GM19035 (cell line): ENCODE data around the gene PEX14.

Experiments used
- ATAC-seq: cut with Tn5 transposase; IDR thresholded peaks from one replicate; pipeline ENCODE4 v1.9.1; 2021; ENCODE audit not compliant: unreplicated experiment

The PEX14 gene

DNA sequence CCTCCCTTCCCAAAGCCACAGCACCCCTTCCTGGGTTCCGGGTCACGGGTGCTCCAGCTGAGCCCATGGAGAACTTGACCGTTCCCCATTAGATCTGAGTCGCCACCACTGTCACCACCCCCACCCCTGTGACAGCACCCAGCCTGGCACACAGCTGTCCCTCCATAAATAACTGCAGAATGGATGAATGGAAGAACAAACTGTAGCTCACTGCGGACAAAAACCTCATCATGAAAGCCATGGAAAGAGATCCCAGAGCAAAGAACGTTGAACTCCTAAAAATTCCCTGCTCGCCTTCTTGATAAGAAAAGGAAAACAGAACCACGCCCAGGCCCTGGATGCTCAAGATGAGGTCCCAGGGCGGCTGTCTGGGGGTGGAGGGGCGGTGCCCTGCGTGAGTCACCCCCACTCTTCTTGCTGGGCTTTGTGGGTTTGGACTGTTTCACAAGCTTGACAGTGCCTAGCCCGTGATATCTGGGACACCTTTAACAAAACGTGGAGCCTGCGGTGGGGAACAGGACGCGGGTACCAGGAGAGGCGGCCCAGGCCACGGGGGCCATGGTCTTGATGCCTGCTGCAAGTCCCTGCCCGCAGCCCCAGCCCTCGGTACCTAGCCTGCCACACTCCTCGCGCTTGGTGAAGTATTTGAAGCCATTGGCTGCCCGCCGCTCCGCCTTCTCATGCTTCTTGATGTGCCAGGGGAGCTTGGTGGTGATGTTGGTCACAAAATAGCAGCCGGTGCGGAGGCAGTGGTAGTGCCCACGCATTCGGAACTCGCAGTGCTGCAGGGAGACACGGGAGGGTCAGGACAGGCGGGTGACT lies 169.8 kb downstream of the PEX14 start:
- ATAC-seq: no peak

DNA sequence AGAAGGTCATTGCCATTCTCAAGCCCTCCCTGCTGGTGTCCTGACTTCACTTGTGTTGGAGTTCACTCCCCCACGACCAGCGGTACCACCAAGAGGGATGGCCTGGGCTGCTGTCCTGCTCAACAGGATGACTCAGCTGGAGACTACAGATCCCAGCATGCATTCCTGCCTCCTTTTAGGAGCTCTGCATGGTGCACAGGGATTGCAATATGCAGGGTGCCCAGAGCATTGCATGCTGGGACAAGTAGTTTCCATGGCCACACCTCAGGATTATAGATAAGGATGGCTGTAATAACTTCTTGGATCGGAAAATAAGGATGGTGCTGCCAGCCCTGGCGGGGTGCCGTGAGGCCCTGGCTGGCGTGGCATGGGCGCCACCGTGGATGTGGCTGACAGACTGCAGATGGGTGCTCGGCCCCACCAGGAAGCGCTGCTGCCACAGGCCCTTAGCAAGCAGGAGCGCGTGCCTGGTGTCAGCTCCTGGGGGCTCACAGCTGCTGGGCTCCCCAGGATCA lies 171.7 kb downstream of the PEX14 start:
- no peak for ATAC-seq

DNA sequence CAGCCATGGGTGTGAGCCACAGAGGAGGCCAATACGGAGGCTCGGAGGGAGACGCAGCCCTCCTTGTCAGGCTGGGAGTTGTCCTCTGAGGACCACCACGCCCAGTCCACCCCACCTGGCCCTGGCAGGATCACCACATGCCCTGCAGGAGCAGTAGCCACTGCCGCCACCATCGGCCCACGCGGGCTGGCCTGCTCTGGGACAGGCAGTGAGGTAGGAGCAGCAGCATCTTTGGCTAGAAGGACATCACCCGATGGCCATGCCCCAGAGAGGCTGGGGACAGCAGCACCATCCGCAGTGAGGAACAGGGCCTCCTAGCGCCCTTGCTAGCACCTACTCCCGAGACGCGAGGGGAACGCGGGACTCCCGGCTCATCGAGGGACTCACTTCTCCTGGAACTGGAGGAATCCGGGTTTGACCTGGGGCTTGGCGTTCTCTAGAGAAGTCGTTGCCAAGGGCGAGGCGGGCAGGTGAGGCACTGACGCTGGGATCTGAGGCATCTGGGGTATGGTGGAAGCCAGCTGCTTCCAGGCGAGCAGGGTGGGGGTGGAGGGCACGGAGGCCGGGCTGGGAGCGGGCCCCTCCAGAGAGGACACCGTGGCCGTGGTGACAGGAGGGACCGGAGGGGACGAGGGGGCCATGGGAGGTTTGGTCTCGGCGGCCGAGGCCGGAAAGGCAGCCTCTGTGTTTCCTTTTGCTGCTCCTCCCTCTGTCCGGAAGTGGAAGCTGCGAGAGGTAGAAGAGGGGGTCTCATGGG lies 172.8 kb downstream of the PEX14 start:
- no peak for ATAC-seq

DNA sequence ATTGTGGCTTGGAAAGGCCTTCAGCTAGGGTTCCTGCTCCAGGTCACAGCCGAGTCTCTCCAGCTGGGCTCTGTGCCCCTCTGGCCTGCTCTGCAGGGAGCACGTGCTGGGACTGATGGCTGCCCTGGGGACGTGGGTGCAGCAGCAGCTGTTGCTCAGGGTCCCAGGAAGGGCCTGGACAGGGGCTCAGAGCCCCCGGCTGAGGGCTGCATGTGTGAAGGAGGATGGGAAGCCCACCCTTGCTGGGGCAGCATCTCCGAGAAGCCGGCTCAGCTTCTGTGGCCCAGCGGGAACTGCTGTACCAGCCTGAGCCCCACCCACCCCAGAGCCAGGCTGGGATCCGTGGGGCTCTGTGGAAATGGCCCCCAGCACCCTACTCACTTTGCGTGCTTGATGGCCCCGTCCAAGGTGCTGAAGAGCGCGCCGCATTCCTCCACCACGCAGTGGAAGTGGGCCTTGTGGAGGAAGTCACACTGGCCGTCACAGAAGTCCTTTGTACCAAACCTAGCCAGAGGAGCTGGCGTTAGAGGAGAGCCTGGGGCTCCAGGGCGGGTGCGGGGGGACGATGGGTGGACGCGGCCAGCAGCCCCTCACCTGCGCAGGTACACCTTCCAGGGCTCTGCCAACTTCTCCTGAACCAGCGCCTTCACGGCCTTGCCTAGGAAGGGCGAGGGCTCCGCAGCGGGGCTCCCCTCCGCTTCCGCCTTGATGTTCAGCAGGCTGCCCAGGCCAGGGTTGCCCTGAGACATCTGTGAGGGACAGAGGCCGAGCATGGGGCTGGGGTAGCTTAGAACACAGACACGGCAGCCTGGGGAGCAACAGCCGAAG lies 174.2 kb downstream of the PEX14 start:
- ATAC-seq: no peak

GRCh38 chr1:10649517-10650201 lies 174.9 kb downstream of the PEX14 start:
- ATAC-seq: no peak

- no peak for ATAC-seq
These were observed 176.0 kb downstream of the PEX14 start for GRCh38 chr1:10650556-10651388.

DNA sequence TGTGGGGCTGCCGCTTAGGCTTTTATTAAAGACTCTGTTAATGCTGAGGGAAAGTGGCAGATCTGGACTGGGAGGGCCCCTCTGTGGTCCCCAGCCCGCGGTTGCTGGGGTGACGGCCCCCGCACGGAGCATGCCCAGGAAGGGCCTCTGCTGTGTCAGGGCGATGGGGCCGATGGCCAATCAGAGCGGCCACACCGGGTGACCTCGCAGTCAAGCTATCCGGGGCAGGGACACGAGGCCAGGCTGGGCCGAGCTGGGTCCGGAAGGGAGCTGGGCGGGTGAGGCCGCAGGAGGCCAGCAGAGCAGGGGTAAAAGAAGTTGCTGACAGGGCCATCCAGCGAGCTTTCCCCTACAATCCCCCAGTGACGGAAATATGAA lies 176.6 kb downstream of the PEX14 start:
- no peak for ATAC-seq

GRCh38 chr1:10651793-10652192 lies 177.0 kb downstream of the PEX14 start:
- ATAC-seq: no peak

- ATAC-seq: no peak
These were observed 177.9 kb downstream of the PEX14 start for GRCh38 chr1:10652626-10653025.

- no peak for ATAC-seq
These were observed 178.8 kb downstream of the PEX14 start for GRCh38 chr1:10653370-10654125.

- ATAC-seq: no peak
These were observed 180.3 kb downstream of the PEX14 start for GRCh38 chr1:10655002-10655401.

- no peak for ATAC-seq
These were observed 181.7 kb downstream of the PEX14 start for GRCh38 chr1:10656431-10656830.

DNA sequence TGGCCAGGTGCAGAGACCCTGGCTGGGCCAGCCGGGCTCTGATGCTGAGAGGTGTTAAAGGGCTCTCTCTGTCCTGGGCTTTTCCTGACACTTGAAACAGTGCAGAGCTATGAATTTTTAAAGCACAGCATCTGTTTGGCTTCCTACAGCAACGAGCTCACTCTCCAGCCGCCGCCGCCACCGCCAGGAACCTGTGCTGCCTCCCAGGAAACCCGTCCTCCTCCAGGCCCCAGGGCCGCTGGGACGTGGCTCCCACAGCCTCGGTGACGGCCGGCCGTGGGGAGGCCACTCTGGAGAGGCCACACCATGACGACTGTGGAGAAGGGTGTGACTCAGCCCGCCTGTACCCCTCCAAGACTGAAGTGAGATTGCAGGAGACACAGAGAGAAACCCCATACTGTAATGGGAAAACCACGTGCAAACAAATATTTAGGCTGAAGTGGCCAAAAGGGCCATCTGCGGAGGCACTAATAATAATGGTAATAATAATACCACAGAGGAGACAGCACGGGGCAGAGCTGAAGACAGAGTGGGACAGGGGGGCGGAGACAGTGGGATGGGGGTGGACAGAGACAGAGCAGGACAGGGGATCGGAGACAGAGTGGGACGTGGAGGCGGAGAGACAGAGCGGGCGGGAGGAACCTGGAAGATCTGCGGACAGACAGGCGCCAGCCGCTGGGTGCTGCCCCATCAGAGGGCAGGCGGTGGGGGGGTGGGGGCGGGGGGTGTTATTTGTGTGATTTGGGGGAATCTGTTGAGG lies 182.5 kb downstream of the PEX14 start:
- no peak for ATAC-seq

GRCh38 chr1:10658396-10659066 lies 183.8 kb downstream of the PEX14 start:
- no peak for ATAC-seq

- no peak for ATAC-seq
These were observed 184.5 kb downstream of the PEX14 start for GRCh38 chr1:10659218-10659617.

DNA sequence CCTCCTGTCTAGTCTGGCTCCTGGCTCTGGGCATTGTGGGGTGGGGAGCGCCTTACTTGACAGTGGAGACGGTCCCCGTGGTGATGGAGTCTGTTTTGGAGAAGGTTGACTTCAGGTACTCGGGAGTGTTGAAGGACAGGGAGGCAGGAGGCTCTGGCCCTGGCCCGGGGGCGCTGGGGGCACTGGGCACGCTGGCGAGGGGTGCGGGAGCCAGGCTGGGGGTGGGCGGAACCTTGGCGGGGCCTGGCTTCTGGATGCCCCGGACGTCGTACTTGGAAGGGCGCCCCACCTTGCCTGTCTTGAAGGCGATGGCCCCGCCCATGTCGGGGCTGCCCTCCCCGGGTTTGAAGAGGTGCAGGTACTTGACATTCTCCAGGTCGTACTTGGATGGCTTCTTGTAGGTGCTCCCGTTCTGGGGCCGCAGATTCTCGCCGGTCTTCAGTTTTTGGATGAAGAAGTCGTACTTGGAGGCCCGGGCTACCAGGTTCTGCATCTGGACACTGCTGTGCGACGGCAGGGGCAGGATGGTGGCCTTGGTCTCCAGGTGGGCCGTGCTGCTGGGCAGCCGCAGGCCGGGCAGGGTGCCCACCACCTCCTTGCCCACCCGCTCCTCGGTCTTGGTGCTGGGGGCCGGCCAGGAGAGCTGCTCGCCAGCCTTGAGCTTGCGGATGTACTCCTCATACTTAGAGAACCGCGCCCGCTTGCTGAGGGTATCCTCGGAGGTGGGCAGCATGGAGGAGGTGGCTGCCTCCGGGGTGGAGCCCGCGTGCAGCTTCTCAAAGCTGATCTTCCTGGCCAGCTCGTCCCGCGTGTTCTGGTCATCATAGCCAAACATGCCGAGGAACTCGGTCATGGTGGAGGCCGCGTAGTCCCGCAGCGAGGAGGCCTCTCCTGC lies 185.1 kb downstream of the PEX14 start:
- ATAC-seq: no peak

DNA sequence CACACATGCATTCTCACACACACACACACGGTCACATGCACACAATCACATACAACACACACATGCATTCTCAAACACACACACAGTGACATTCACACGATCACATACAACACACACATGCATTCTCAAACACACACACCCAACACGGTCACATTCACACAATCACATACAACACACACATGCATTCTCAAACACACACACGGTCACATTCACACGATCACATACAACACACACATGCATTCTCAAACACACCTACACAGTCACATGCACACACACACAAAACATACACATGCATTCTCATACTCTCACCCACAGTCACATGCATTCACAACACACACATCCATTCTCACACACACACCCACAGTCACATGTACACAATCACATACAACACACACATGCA lies 186.7 kb downstream of the PEX14 start:
- ATAC-seq: no peak
